Stimulated activated CD8-positive, alpha-beta memory T cell treated with anti-CD3 and anti-CD28 coated beads, Interleukin-2, amount 100 ng/mL, for 1 hour (primary cell): ENCODE data around the gene PIK3CB.
"Not testable (repeated sequence)": the region's sequence is repeated elsewhere in the genome, so short reads cannot be mapped to it uniquely, and the experiment has no call there.

Experiments
- DNase-seq, 2 donors: peaks; one replicate each; pipeline ENCODE4 v3.0.0-alpha.2; 2020; ENCODE audit warnings: low read depth in 2 of 2

Gene PIK3CB

GRCh38 chr3:138680974-138681373, 153.8 kb downstream of the PIK3CB start:
- DNase-seq: not testable (repeated sequence)

- DNase-seq: no peak
These were observed 155.8 kb downstream of the PIK3CB start for GRCh38 chr3:138678874-138679392.

- no peak for DNase-seq
These were observed 156.6 kb downstream of the PIK3CB start for GRCh38 chr3:138678086-138678485.

- DNase-seq: no peak
These were observed 159.3 kb downstream of the PIK3CB start for GRCh38 chr3:138675393-138675792.

- DNase-seq: no peak
These were observed 160.8 kb downstream of the PIK3CB start for GRCh38 chr3:138673641-138674530.

DNA sequence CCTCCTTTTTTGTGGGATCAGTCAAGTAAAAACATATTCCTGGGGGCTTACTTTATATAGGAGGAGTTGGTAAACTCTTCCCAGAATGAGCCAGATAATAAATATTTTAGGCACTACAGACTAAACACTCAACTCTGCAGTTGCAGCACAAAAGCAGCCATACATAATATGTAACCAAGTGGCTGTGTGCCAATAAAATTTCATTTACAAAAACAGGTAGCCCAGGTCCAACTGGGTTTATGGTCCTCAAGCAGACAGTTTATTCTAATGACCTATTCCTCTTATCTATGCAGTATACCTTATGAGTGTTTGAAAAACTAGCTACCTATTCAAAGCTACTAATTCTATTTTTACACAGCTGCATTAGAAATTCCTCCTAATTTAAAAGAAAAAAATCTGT, 164.3 kb downstream of the PIK3CB start:
- no peak for DNase-seq

GRCh38 chr3:138668107-138668506, 166.6 kb downstream of the PIK3CB start:
- no peak for DNase-seq

- DNase-seq: no peak
These were observed 177.2 kb downstream of the PIK3CB start for GRCh38 chr3:138657508-138657907.

- no peak for DNase-seq
These were observed 181.2 kb downstream of the PIK3CB start for GRCh38 chr3:138653567-138653966.

DNA sequence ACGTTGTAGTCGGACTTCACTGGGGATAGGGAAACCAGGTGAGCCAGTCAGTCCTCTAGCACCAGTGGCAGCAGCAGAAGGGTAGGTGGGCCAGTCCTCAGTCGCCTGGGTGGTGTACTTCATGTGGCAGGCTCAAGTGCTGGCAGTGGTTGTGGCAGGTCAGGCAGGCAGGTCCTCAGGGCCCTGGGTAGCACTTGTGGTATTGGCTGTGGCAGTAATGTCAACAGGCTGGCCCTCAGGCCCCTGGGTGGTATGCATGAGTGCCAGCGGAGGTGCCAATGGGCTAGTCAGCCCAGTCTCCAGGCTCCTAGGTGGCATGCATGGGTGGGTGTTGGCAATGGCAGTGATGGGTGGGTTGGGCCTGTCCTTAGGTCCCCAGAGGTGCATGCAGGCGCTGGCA, 185.6 kb downstream of the PIK3CB start:
- no peak for DNase-seq

- DNase-seq: no peak
These were observed 188.2 kb downstream of the PIK3CB start for GRCh38 chr3:138646513-138646912.

GRCh38 chr3:138646008-138646407, 188.7 kb downstream of the PIK3CB start:
- DNase-seq: no peak

- no peak for DNase-seq
These were observed 191.8 kb downstream of the PIK3CB start for GRCh38 chr3:138642927-138643253.

DNA sequence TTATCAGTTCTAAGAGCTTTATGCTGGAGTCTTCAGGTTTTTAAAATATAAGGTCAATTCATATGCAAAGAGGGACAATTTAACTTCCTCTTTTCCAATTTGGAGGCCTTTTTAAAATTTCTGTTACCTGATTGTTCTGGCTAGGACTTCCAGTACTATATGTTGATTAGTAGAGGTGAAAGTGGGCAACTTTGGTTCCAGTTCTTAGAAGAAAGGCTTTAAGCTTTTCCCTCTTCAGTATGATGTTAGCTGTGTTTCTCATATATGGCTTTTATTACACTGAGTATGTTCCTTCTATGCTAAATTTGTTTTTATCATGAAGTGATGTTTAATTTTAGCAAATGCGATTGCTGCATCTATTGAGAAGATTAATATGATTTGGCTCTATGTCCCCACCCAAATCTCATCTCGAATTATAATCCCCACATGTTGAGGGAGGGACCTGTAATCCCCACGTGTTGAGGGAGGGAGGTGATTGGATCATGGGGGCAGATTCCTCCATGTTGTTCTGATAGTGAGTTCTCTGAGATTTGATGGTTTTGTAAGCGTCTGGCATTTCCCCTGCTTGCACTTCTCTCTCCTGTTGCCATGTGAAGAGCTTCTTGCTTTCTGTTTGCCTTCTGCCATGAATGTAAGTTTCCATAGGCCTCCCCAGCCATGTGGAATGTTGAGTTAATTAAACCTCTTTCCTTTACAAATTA, 192.4 kb downstream of the PIK3CB start:
- no peak for DNase-seq

- no peak for DNase-seq
These were observed 194.2 kb downstream of the PIK3CB start for GRCh38 chr3:138640537-138640936.

DNA sequence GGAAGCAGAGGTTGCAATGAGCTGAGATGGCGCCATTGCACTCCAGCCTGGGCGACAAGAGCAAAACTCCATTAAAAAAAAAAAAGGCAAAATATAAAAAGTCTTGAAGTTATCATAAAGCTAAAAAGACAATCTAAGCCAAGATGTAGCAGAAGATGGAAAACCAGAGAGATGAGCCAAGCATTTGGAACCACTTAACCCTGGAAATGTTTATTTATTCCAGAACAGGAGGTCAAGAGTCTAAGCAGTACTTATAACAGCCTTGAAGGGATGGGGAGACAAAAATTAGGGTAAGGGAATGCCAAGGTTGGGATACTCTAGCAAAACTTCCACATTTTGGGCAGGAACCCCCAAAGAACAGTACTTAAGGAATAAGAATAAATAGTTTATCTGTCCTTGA, 196.1 kb downstream of the PIK3CB start:
- DNase-seq: no peak

DNA sequence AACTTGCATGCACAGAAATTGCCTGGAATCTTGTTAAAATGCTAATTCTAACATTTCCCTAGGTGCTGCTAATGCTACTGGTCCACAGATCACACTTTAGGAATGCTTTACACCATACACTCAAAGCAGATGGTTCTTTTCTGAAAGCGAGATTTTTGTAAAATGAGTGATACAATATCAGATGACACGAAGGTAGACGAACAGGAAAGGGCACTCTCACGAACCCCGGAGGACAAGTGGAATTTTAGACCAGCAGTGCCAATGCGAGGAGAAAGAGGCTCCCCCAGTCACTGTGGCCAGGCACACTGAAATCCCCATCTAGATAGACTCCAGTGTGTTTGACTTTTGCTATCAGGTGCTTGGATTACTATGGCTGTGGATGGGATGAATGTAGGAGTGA, 205.2 kb downstream of the PIK3CB start:
- DNase-seq: no peak

GRCh38 chr3:138625707-138626365, 208.9 kb downstream of the PIK3CB start:
- DNase-seq: no peak

- DNase-seq: no peak
These were observed 210.2 kb downstream of the PIK3CB start for GRCh38 chr3:138624518-138624917.

- DNase-seq: no peak
These were observed 214.3 kb downstream of the PIK3CB start for GRCh38 chr3:138620431-138620830.

DNA sequence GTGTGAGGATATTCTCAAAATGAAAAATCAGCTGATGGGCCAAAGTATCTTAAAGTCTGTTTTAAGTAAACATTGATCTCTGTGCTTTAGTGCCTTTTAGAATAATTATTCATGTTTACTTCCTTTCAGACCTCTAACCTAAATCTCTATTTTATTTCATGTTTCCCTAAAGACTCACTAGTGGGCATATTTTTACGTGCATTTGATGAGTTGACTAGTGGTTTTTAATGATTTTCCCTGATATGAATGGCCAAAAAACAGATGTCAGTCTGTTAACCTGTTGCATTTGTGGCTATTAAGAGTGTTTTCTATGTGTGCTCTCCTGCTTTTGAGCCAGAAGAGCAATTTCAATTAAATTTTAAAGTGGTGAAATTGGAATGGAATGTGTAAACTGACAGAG, 219.3 kb downstream of the PIK3CB start:
- DNase-seq: no peak

GRCh38 chr3:138609898-138610266, 224.8 kb downstream of the PIK3CB start:
- DNase-seq: no peak
